Gastrocnemius medialis (tissue), 4 donors: ENCODE results near the gene CHAF1B.

Experiments
- POLR2A ChIP-seq, 2 donors: fragments of 450-650 bp; IDR thresholded peaks; one replicate each; pipeline ENCODE4 v1.6.1; 2017; ENCODE audit warnings: antibody characterized with exemption in 2 of 2, mild to moderate bottlenecking in 2 of 2, moderate library complexity in 2 of 2
- TF ChIP-seq, protein P1 (sequence below), 5 experiments: fragments of 450-650 bp in 3 of 5; fragments of 200-600 bp in 2 of 5; sonication (generic) in 2 of 5; IDR thresholded peaks in 4 of 5; conservative IDR thresholded peaks in 1 of 5; 1 replicate in 4 of 5; 2 replicates in 1 of 5; pipeline ENCODE4 v1.5.1; 2016 to 2019; ENCODE audit warnings: antibody characterized with exemption in 5 of 5, mild to moderate bottlenecking in 3 of 5, moderate library complexity in 3 of 5

DNA sequence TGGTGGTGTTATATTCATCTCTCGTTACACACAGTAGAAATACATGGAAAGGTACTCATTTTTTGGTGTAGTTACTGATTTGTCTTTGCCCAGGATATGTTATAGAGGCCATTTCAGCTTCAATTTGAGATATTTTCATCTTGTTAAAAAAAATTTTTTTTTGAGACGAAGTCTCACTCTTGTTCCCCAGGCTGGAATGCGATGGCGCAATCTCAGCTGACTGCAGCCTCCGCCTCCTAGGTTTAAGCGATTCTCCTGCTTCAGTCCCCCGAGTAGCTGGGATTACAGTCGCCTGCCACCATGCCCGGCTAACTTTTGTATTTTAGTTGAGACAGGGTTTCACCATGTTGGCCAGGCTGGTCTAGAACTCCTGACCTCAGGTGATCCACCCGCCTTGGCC, 46.2 kb upstream of the CHAF1B start:
- TF ChIP-seq, protein P1, sequence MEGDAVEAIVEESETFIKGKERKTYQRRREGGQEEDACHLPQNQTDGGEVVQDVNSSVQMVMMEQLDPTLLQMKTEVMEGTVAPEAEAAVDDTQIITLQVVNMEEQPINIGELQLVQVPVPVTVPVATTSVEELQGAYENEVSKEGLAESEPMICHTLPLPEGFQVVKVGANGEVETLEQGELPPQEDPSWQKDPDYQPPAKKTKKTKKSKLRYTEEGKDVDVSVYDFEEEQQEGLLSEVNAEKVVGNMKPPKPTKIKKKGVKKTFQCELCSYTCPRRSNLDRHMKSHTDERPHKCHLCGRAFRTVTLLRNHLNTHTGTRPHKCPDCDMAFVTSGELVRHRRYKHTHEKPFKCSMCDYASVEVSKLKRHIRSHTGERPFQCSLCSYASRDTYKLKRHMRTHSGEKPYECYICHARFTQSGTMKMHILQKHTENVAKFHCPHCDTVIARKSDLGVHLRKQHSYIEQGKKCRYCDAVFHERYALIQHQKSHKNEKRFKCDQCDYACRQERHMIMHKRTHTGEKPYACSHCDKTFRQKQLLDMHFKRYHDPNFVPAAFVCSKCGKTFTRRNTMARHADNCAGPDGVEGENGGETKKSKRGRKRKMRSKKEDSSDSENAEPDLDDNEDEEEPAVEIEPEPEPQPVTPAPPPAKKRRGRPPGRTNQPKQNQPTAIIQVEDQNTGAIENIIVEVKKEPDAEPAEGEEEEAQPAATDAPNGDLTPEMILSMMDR (IDR thresholded peaks at IDR 0.05 in 4 of 5, conservative IDR thresholded peaks at IDR 0.05 in 1 of 5) = no peak
- no peak for TF ChIP-seq POLR2A (IDR thresholded peaks at IDR 0.05)
